K562 (cell line): ENCODE measurements around the gene SMIM29. TPM values are rescaled to one million over a fixed set of nuclear protein-coding genes. Genes with fewer than 3 reads are reported as not detected.

ENCODE experiments used
- BHLHE40 ChIP-seq: IDR thresholded peaks from 2 replicates; pipeline ENCODE4 v1.6.1; 2011; ENCODE audit warnings: low read length, improper control_type of control experiment
- CTBP1 ChIP-seq: fragments of 450-650 bp; IDR thresholded peaks from 2 replicates; pipeline ENCODE4 v1.6.1; 2016; ENCODE audit warnings: borderline replicate concordance
- FOXK2 ChIP-seq, 2 experiments: fragments of 450-650 bp; IDR thresholded peaks in 1 of 2; conservative IDR thresholded peaks in 1 of 2; 2 replicates each; pipeline ENCODE4 v1.6.1; 2016; ENCODE audit warnings: low read depth in 2 of 2, mild to moderate bottlenecking in 1 of 2
- GATAD2B ChIP-seq: fragments of 450-650 bp; IDR thresholded peaks from 2 replicates; pipeline ENCODE4 v1.6.1; 2017; ENCODE audit warnings: mild to moderate bottlenecking, borderline replicate concordance
- HNRNPUL1 ChIP-seq: fragments of 200-400 bp; formaldehyde crosslinking; IDR thresholded peaks from 2 replicates; pipeline ENCODE4 v1.6.1; 2017; ENCODE audit warnings: low read length
- HSF4 ChIP-seq: fragments of 250-450 bp; sonication (Bioruptor Pico); IDR thresholded peaks from 2 replicates; pipeline ENCODE4 v2.1.2; 2022; ENCODE audit warnings: mild to moderate bottlenecking, moderate library complexity, borderline replicate concordance
- IRF1 ChIP-seq: sonication (generic); formaldehyde crosslinking; IDR thresholded peaks from 2 replicates; pipeline ENCODE4 v1.8.0; 2022; ENCODE audit warnings: missing genetic modification reagents, mild to moderate bottlenecking, borderline replicate concordance
- LARP7 ChIP-seq: fragments of 450-650 bp; IDR thresholded peaks from 2 replicates; pipeline ENCODE4 v1.6.1; 2016
- NCOA1 ChIP-seq: fragments of 450-650 bp; IDR thresholded peaks from 2 replicates; pipeline ENCODE4 v1.6.1; 2016; ENCODE audit warnings: low read depth
- POLR2AphosphoS5 ChIP-seq: IDR thresholded peaks from 2 replicates; pipeline ENCODE4 v1.6.1; 2011; ENCODE audit warnings: mild to moderate bottlenecking, low read depth, low read length, moderate library complexity; ENCODE audit not compliant: control insufficient read depth, insufficient read depth
- PPARD ChIP-seq: fragments of 250-450 bp; sonication (Bioruptor Pico); IDR thresholded peaks from 2 replicates; pipeline ENCODE4 v1.8.0; 2022; ENCODE audit warnings: inconsistent platforms, mild to moderate bottlenecking, moderate library complexity
- PRDM10 ChIP-seq: fragments of 450-650 bp; IDR thresholded peaks from 2 replicates; pipeline ENCODE4 v1.6.1; 2018; ENCODE audit not compliant: partially characterized antibody
- PURB ChIP-seq: sonication (generic); formaldehyde crosslinking; IDR thresholded peaks from 2 replicates; pipeline ENCODE4 v1.9.0; 2021; ENCODE audit warnings: low read depth, mild to moderate bottlenecking, missing genetic modification reagents
- RCOR1 ChIP-seq, 2 experiments: IDR thresholded peaks; 2 replicates each; pipeline ENCODE4 v1.6.1; 2012; ENCODE audit warnings: low read depth in 2 of 2, low read length in 2 of 2, borderline replicate concordance in 1 of 2, improper control_type of control experiment in 1 of 2
- RHOXF2B ChIP-seq: fragments of 250-450 bp; sonication (Bioruptor Pico); conservative IDR thresholded peaks from 2 replicates; pipeline ENCODE4 v1.5.1; 2021
- SREBF2 ChIP-seq: sonication (generic); formaldehyde crosslinking; IDR thresholded peaks from 2 replicates; pipeline ENCODE4 v1.4.0; 2020; ENCODE audit warnings: mild to moderate bottlenecking, missing genetic modification reagents
- TCF15 ChIP-seq: fragments of 250-450 bp; sonication (Bioruptor Pico); IDR thresholded peaks from 2 replicates; pipeline ENCODE4 v1.8.0; 2022; ENCODE audit warnings: moderate library complexity, mild to moderate bottlenecking, inconsistent platforms
- ZNF124 ChIP-seq: sonication (generic); formaldehyde crosslinking; IDR thresholded peaks from 2 replicates; pipeline ENCODE4 v1.8.1; 2022; ENCODE audit warnings: missing genetic modification reagents
- polyA plus RNA-seq, 8 experiments: library from polyadenylated mRNA; depleted of rRNA in 4 of 8; stranded (reverse) in 5 of 8; unstranded in 3 of 8; fragments of >200 nt; fragmentation: Nextera tagmentation in 2 of 8; fragmentation: Illumina TruSeq in 1 of 8; extraction: Ambion mirVana in 2 of 8; extraction: Trizol in 1 of 8; gene quantifications; 2 replicates each; pipeline versions ENCODE4 v1.2.1 to v1.2.3, GENCODE V29; 2011 to 2014; ENCODE audit warnings: inconsistent platforms in 1 of 8, missing spikeins in 1 of 8
- total RNA-seq, 7 experiments: library from RNA; depleted of rRNA in 6 of 7; stranded (reverse); fragments of >200 nt in 6 of 7; fragmentation: Illumina TruSeq in 2 of 7; extraction: Trizol in 2 of 7; gene quantifications; 2 replicates each; pipeline versions ENCODE4 v1.2.1 to v1.2.3, GENCODE V29; 2011 to 2021; ENCODE audit warnings: low replicate concordance in 1 of 7
- TF ChIP-seq, protein P1 (sequence below): fragments of 250-450 bp; sonication (Bioruptor Pico); IDR thresholded peaks from 2 replicates; pipeline ENCODE4 v1.9.0; 2021; ENCODE audit warnings: mild to moderate bottlenecking, inconsistent platforms
- TF ChIP-seq, protein P2 (sequence below): fragments of 450-650 bp; IDR thresholded peaks from 2 replicates; pipeline ENCODE4 v1.6.1; 2016; ENCODE audit warnings: mild to moderate bottlenecking

The SMIM29 gene
- total and polyA plus RNA-seq, 9 of the 15 experiments (the other 6 are each of a cell fraction or from before 2014, with no cell fraction given) = 6.5 to 36.7 (median 20.9) TPM

DNA sequence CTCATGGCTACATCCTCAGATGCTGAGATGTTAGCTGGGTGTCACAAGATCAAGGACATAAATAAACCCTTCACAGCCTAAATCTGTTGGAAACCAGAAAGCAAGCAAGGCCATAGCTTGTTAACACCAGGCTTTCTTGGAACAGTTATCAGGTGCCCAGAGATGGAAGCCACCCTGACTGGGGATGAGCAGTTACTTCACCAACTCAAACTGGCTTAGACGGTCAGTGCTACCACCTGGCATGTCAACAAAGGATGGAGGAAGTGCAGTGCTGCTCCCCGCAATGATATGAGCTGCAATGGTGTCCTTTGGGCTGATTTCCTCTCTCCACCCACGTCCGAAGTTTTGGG, 28.9 kb upstream of the SMIM29 start (continued):
- TF ChIP-seq FOXK2 (conservative IDR thresholded peaks at IDR 0.05 in 1 of 2, IDR thresholded peaks at IDR 0.05 in 1 of 2; ENCODE audit: low read depth in 2 of 2) (peak in 1 of 2 experiments; percentile 18; a peak in 1 of 4 replicates), PRDM10 (no peak), RCOR1 (IDR thresholded peaks at IDR 0.05; ENCODE audit: borderline replicate concordance in 1 of 2, low read depth in 2 of 2, low read length in 2 of 2) (peak in 1 of 2 experiments; percentile 1; a peak in 1 of 4 replicates), HNRNPUL1 (no peak), LARP7 (no peak), IRF1 (no peak), NCOA1 (no peak), TCF15 (CRISPR knock-in tag) (no peak), CTBP1 (peak; percentile 9; the same call in 1 of the 2 replicates), BHLHE40 (no peak), HSF4 (CRISPR knock-in tag) (no peak; the same call in 1 of the 2 replicates), ZNF124 (CRISPR knock-in tag) (no peak), RHOXF2B (CRISPR knock-in tag) (no peak), PURB (CRISPR knock-in tag) (no peak), SREBF2 (no peak), PPARD (CRISPR knock-in tag) (no peak), GATAD2B (no peak), POLR2AphosphoS5 (no peak)
- TF ChIP-seq, protein P1, sequence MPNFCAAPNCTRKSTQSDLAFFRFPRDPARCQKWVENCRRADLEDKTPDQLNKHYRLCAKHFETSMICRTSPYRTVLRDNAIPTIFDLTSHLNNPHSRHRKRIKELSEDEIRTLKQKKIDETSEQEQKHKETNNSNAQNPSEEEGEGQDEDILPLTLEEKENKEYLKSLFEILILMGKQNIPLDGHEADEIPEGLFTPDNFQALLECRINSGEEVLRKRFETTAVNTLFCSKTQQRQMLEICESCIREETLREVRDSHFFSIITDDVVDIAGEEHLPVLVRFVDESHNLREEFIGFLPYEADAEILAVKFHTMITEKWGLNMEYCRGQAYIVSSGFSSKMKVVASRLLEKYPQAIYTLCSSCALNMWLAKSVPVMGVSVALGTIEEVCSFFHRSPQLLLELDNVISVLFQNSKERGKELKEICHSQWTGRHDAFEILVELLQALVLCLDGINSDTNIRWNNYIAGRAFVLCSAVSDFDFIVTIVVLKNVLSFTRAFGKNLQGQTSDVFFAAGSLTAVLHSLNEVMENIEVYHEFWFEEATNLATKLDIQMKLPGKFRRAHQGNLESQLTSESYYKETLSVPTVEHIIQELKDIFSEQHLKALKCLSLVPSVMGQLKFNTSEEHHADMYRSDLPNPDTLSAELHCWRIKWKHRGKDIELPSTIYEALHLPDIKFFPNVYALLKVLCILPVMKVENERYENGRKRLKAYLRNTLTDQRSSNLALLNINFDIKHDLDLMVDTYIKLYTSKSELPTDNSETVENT (CRISPR knock-in tag) = 0 out of 2 replicates have a peak, but pooled peaks have one; percentile 6
- TF ChIP-seq, protein P2, sequence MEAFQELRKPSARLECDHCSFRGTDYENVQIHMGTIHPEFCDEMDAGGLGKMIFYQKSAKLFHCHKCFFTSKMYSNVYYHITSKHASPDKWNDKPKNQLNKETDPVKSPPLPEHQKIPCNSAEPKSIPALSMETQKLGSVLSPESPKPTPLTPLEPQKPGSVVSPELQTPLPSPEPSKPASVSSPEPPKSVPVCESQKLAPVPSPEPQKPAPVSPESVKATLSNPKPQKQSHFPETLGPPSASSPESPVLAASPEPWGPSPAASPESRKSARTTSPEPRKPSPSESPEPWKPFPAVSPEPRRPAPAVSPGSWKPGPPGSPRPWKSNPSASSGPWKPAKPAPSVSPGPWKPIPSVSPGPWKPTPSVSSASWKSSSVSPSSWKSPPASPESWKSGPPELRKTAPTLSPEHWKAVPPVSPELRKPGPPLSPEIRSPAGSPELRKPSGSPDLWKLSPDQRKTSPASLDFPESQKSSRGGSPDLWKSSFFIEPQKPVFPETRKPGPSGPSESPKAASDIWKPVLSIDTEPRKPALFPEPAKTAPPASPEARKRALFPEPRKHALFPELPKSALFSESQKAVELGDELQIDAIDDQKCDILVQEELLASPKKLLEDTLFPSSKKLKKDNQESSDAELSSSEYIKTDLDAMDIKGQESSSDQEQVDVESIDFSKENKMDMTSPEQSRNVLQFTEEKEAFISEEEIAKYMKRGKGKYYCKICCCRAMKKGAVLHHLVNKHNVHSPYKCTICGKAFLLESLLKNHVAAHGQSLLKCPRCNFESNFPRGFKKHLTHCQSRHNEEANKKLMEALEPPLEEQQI = no peak
